Heart left ventricle (tissue), 16 donors: Measurements from ENCODE around the gene DCDC2B. TPM values are rescaled to one million over a fixed set of nuclear protein-coding genes. Genes with fewer than 3 reads are reported as not detected.

Experiments
- ATAC-seq, 4 donors: fragments of 200-7000 bp; cut with Tn5 transposase; one replicate each; pipeline ENCODE4 v1.9.1; 2020 to 2022; ENCODE audit warnings: moderate library complexity in 4 of 4, mild to moderate bottlenecking in 3 of 4, moderate number of reproducible peaks in 1 of 4
- DNase-seq, 5 donors: peaks; one replicate each; pipeline ENCODE4 v3.0.0-alpha.2; 2020
- H3K27ac ChIP-seq, 12 donors: fragments of 200-600 bp; sonication (generic) in 4 of 12; one replicate each; pipeline versions ENCODE4 v1.5.0 to v1.8.0; 2016 to 2022; ENCODE audit warnings: mild to moderate bottlenecking in 2 of 12
- H3K27me3 ChIP-seq, 9 donors: fragments of 200-600 bp; sonication (generic) in 2 of 9; one replicate each; pipeline versions ENCODE4 v1.5.1 to v1.8.0; 2016 to 2022; ENCODE audit warnings: mild to moderate bottlenecking in 3 of 9
- H3K36me3 ChIP-seq, 9 donors: fragments of 200-600 bp; sonication (generic) in 2 of 9; one replicate each; pipeline versions ENCODE4 v1.5.0 to v1.8.0; 2018 to 2022; ENCODE audit warnings: mild to moderate bottlenecking in 2 of 9
- H3K4me1 ChIP-seq, 12 donors: fragments of 200-600 bp; sonication (generic) in 4 of 12; one replicate each; pipeline versions ENCODE4 v1.5.0 to v1.8.0; 2016 to 2022; ENCODE audit warnings: mild to moderate bottlenecking in 3 of 12
- H3K4me3 ChIP-seq, 12 donors: fragments of 200-600 bp; sonication (generic) in 4 of 12; one replicate each; pipeline versions ENCODE4 v1.5.0 to v1.8.0; 2017 to 2022; ENCODE audit warnings: mild to moderate bottlenecking in 9 of 12, moderate library complexity in 4 of 12
- H3K9me3 ChIP-seq, 12 donors: fragments of 200-600 bp; sonication (generic) in 4 of 12; one replicate each; pipeline versions ENCODE4 v1.5.0 to v1.8.0; 2016 to 2022; ENCODE audit warnings: mild to moderate bottlenecking in 1 of 12
- POLR2A ChIP-seq, 2 donors: fragments of 450-650 bp; IDR thresholded peaks; one replicate each; pipeline ENCODE4 v1.6.1; 2017; ENCODE audit warnings: antibody characterized with exemption in 2 of 2, mild to moderate bottlenecking in 2 of 2, moderate library complexity in 2 of 2
- WGBS, 4 donors: extraction: QIAGEN DNeasy Blood & Tissue Kit in 2 of 4; methylation state at CpG; one replicate each; pipeline versions ENCODE4 v1.1.5 to v1.1.7; 2013 to 2018; 5-methylcytosine and 5-hydroxymethylcytosine counted together
- intact Hi-C, 10 donors: fragments of 100-400 bp; cut with DNase I; formaldehyde crosslinking; loops; one replicate each; pipeline versions ENCODE4 v1.11.1 to v1.14.2; 2022
- polyA plus RNA-seq, 2 donors: library from polyadenylated mRNA; stranded (reverse); fragments of 200-250 nt; gene quantifications; one replicate each; pipeline ENCODE4 v1.2.3, GENCODE V29; 2013
- total RNA-seq, 9 donors: library from RNA; depleted of rRNA in 2 of 9; stranded (reverse); fragments of >200 nt in 2 of 9; fragmentation: NEBNext Ultra II Directional in 3 of 9; extraction: Animal tissue kit (Norgen Biotek cat#: 25700) in 3 of 9; gene quantifications; one replicate each; pipeline versions ENCODE4 v1.1.0 to v1.2.4, GENCODE V29; 2016 to 2023
- TF ChIP-seq, protein P1 (sequence below), 12 donors: fragments of 200-600 bp; sonication (generic) in 4 of 12; IDR thresholded peaks; one replicate each; pipeline versions ENCODE4 v1.5.0 to v1.8.0; 2018 to 2022; ENCODE audit warnings: antibody characterized with exemption in 12 of 12, mild to moderate bottlenecking in 5 of 12
- donor health status: ischemic (EF 13 %, LVEDD 7.1; RV severe dilation, severe dysfunction).
- donor health status: healthy with polysubstance abuse.
- donor health status: DM: no; HTN: yes; CAD: no.
- donor health status: DM: no; HTN: no; CAD: no.
- donor health status: ischemic (EF 25% LVEDD 6.9; RV normal size, moderate dysfunction).
- donor health status: ischemic (EF 25% LVEDD 5.7; RV mildly dilated, moderate dysfunction).
- donor health status: healthy.
- donor health status: DM: yes; HTN: yes; CAD: no.
- donor health status: ischemic (EF 35%, LVEDD 5.7; RV mildly dilated, moderate dysfunction).
- donor health status: nonischemic (EF 11% LVEDD 7.7; RV severe dilation, severe dysfunction).
- donor health status: DM: yes; HTN: yes; CAD: no.
- donor health status: PGD.
- donor health status: ischemic (EF 29% LVEDD 5.4; RV normal size, mild dysfunction).
- donor health status: nonischemic (EF 23%, LVEDD 6.1; RV moderate dilation, normal function).

DCDC2B gene
- total and polyA plus RNA-seq, 11 donors, result not detected

DNA sequence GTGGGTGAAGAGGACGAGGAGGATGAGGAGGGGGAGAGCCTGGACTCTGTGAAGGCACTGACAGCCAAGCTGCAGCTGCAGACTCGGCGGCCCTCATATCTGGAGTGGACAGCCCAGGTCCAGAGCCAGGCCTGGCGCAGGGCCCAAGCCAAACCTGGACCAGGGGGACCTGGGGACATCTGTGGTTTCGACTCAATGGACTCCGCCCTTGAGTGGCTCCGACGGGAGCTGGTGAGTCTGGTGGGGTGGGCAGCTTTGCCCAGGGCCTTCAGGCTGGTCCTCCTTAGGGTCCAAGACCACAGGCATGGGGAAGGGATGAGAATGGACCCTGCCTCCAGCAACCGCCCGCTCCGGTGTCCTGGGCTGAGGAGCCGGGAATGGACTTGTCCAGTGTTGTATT, 38.6 kb downstream of the DCDC2B start:
- TF ChIP-seq POLR2A (IDR thresholded peaks at IDR 0.05), result no peak
- TF ChIP-seq, protein P1, sequence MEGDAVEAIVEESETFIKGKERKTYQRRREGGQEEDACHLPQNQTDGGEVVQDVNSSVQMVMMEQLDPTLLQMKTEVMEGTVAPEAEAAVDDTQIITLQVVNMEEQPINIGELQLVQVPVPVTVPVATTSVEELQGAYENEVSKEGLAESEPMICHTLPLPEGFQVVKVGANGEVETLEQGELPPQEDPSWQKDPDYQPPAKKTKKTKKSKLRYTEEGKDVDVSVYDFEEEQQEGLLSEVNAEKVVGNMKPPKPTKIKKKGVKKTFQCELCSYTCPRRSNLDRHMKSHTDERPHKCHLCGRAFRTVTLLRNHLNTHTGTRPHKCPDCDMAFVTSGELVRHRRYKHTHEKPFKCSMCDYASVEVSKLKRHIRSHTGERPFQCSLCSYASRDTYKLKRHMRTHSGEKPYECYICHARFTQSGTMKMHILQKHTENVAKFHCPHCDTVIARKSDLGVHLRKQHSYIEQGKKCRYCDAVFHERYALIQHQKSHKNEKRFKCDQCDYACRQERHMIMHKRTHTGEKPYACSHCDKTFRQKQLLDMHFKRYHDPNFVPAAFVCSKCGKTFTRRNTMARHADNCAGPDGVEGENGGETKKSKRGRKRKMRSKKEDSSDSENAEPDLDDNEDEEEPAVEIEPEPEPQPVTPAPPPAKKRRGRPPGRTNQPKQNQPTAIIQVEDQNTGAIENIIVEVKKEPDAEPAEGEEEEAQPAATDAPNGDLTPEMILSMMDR (IDR thresholded peaks at IDR 0.05), result no peak
- DNase-seq (peak in 2 of 5 donors; percentile 44 to 69), ATAC-seq (no peak)
- peak overlapping the region; percentile 49 to 95 (median 82) for H3K27ac ChIP-seq
- H3K4me3 ChIP-seq, result peak overlapping the region in 8 of 12 donors; percentile 5 to 39 (median 20)
- H3K4me1 ChIP-seq, result peaks cover 2 to 75% (median 63%) of the 10 kb centered on the region in 12 donors
- H3K27me3 ChIP-seq, result no peaks in the 10 kb centered on the region
- H3K36me3 ChIP-seq, result no peaks in the 10 kb centered on the region
- intact Hi-C loops, result loop anchor here in 2 of 10 donors (5.0 to 10.0 kb wide), 2 partner anchors 45 to 67 kb away; partner anchors contain the start of gene HDAC1 (in 1 of the 2)
- 49 to 61% (median 50%) methylated on average over 9 to 12 of the region's 12 CpGs for WGBS, 4 donors
- H3K9me3 ChIP-seq, result no peaks in the 10 kb centered on the region

DNA sequence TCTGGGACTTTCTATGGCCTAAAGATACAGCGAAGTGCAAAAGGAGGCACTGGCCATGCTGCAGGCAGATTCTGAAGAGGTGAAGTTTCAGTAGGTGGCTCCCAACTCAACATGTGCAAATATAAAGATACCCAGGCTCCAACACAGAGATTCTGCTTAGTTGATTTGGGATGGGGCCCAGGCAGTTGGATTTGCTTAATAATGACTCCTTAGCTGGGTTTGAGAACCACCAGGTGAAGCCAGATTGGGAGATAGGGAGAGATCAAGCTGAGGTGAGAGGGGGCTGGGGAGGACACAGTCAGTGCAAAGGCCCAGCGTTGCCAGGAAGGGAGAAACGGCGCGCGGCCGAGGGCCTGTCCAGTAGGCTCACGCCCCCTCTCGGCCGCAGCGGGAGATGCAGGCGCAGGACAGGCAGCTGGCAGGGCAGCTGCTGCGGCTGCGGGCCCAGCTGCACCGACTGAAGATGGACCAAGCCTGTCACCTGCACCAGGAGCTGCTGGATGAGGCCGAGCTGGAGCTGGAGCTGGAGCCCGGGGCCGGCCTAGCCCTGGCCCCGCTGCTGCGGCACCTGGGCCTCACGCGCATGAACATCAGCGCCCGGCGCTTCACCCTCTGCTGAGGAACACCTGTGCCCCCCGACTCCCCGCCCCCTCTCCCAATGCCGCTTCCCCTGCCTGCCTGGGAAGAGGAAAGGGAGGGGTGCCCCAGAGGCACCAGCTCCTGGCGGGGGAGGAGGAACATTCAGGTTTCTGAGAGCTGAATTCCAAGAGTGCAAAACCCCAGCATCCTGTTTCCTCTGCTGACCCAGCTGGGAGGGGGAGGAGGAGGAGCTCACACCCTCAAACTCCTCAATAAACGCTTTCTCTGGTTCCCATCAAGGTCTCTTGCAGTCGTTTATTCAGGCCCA, 39.3 kb downstream of the DCDC2B start:
- H3K27me3 ChIP-seq, result no peaks in the 10 kb centered on the region
- no peaks in the 10 kb centered on the region for H3K36me3 ChIP-seq
- peak; percentile 80 to 94 (median 88) for DNase-seq
- peak overlapping the region in 8 of 12 donors; percentile 20 to 39 (median 30) for H3K4me3 ChIP-seq
- TF ChIP-seq, protein P1 (IDR thresholded peaks at IDR 0.05), result peak; percentile 71 to 86 (median 78)
- no peak for TF ChIP-seq POLR2A (IDR thresholded peaks at IDR 0.05)
- H3K27ac ChIP-seq, result peak overlapping the region; percentile 49 to 95 (median 82)
- peak in 3 of 4 donors; percentile 34 to 81 (median 56) for ATAC-seq
- no peaks in the 10 kb centered on the region for H3K9me3 ChIP-seq
- 12 to 20% (median 15%) methylated on average over 7 to 31 of the region's 31 CpGs for WGBS, 4 donors
- intact Hi-C loops, result loop anchor here in 3 of 10 donors (2.0 to 10.0 kb wide), 3 partner anchors 43 to 67 kb away; partner anchors contain the start of gene HDAC1 (in 1 of the 3)
- peaks cover 0 to 74% (median 65%) of the 10 kb centered on the region in 12 donors for H3K4me1 ChIP-seq

DNA sequence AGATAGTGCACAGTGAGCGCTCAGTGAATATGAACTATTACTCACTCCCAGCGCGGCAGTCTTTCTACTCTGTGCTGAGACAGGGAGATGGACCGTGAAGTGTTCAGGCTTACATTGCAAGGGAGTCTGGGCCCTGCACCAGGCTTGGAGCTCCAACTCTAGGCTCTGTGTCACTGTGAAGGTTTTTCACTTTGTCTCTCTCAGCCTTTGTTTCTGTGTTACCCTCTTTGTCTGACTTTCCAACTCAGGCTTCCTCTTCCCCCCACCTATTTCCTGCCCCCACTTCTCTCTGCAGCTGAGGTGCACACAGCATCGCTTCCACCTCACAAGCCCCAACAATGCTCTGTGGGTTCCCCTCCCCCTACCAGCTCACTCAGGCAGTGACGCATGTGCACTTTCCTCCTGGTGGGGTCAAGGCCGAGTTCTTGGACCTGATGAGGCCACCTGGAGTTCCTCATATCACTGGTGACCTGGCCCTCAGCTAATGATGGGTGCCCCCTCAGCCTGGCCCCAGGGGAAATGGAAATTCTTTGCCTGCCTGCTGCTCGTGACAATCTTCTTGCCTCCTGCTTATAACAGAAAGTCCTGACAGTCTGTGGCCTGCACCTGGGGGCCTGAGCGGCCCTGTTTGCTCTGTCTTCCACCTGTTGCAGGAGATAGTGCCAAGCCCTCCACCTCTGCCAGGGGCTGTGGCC, 41.1 kb downstream of the DCDC2B start:
- H3K4me1 ChIP-seq, result peaks cover 0 to 73% (median 63%) of the 10 kb centered on the region in 12 donors
- no peaks in the 10 kb centered on the region for H3K36me3 ChIP-seq
- WGBS, 4 donors, result 56 to 69% (median 60%) methylated on average over 9 of the region's 9 CpGs
- intact Hi-C loops, result loop anchor here in 3 of 10 donors (2.0 to 10.0 kb wide), 3 partner anchors 41 to 65 kb away; partner anchors contain the start of gene HDAC1 (in 1 of the 3)
- no peaks in the 10 kb centered on the region for H3K27me3 ChIP-seq
- TF ChIP-seq POLR2A (IDR thresholded peaks at IDR 0.05), result no peak
- TF ChIP-seq, protein P1 (IDR thresholded peaks at IDR 0.05), result no peak
- peak; percentile 34 to 83 (median 69) for ATAC-seq
- peak overlapping the region in 2 of 12 donors; percentile 14 to 58 for H3K4me3 ChIP-seq
- no peaks in the 10 kb centered on the region for H3K9me3 ChIP-seq
- H3K27ac ChIP-seq, result peak overlapping the region; percentile 49 to 95 (median 86)
- peak; percentile 64 to 84 (median 78) for DNase-seq
